ENCODE results near the gene CORO1C. TPM values are rescaled to one million over a fixed set of nuclear protein-coding genes. Genes with fewer than 3 reads are reported as not detected.
"Not testable (repeated sequence)": the region's sequence is repeated elsewhere in the genome, so short reads cannot be mapped to it uniquely, and the experiment has no call there.

Gene CORO1C
- 269 TPM for total RNA-seq (ENCODE audit: insufficient read depth, low replicate concordance)

DNA sequence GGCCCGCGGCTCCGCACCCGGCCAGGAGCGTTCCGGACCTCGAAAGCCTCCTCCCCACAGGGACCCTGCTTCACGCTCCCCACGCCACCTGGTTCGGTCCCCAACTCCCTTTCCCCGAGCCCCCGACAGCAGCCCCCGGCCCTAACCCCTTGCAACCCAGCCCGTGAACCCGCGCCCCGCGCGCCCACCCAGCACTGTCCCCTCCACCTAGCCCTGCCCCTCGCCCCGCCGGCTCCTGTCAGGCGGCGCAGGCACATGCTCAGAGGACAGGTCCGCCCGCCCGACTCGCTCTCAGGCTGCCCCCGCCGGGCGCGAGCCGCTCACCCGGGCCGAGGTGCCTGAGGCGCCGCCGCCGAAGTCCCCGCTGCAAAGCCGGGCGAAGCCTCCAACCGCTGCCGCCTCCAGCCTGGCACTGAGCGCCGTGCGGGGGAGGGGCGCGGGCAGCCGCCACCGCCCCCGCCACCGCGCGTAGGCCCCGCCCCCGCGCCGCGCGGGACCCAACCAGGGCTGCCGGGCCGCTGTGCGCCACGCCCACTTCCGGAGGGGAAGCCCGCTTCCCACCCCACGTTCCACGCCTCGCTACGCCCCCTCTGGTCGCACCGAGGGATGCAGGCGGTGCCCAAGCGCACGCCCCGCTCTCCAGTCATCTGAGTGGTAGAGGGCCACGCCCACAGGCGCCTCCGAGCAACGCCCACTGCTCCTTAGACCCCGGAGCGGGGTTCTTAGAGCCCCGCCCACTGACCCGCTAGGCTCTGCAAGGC lies at the start of gene CORO1C:
TSS of gene CORO1C (minus strand) at position 414 of the 761 bp plus-strand sequence. CDS start 30,200 bp downstream, outside the sequence.
- DNase-seq (ENCODE audit: low spot score), result peak; percentile 98

DNA sequence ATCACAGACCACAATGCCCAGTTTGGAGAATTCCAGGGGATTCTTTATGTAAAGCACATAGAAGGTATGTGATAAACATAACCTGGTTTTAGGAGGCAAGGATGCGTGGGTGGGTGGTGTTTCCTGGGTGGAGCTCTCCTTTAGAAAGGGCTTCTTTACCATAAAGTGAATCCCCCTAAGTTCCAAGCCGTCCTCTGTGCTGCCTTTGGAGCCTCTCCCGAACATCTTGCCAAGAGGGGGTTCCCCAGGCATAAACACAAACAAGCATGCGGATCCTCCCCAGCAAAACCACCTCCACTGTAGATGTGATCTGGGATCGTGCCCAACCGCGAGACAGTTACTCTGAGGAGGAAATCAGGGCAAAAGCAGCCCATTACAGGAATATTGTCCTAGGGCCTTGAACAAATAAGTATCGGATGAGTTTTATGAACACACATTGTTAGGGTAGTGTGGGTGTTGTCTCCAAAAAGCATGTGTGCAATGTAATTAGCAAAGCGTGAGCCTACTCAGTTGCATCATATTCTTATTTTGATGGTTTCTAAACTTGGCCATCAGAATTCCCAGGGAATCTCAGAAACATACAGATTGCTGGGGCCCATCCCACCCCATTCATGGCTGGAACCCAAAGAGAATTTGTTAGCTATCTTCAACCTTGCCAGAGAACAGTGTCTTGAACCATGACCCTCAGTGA lies 48.8 kb upstream of the CORO1C start:
- no peak for DNase-seq (ENCODE audit: low spot score)

GRCh38 chr12:108778053-108778452 lies 46.7 kb upstream of the CORO1C start:
- DNase-seq (ENCODE audit: low spot score), result no peak

- no peak for DNase-seq (ENCODE audit: low spot score)
Observed at GRCh38 chr12:108777156-108777555, 45.8 kb upstream of the CORO1C start.

- DNase-seq (ENCODE audit: low spot score), result peak; percentile 67
Observed at GRCh38 chr12:108773798-108774788, 42.8 kb upstream of the CORO1C start.

- no peak for DNase-seq (ENCODE audit: low spot score)
Observed at GRCh38 chr12:108772891-108773797, 41.8 kb upstream of the CORO1C start.

GRCh38 chr12:108772247-108772646 lies 40.9 kb upstream of the CORO1C start:
- DNase-seq (ENCODE audit: low spot score), result no peak

DNA sequence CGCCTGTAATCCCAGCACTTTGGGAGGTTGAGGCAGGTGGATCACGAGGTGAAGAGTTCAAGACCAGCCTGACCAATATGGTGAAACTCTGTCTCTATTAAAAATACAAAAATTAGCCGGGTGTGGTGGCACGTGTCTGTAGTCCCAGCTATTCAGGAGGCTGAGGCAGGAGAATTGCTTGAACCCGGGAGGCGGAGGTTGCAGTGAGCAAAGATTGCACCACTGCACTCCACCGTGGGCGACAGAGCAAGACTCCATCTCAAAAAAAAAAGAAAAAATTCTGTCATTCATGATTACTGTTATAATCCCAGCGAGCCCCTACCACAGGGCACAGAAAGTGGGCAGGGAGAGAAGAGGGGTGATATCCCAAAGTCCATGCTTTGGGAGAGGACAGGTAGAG lies 40.5 kb upstream of the CORO1C start:
- not testable (repeated sequence) for DNase-seq (ENCODE audit: low spot score)

DNA sequence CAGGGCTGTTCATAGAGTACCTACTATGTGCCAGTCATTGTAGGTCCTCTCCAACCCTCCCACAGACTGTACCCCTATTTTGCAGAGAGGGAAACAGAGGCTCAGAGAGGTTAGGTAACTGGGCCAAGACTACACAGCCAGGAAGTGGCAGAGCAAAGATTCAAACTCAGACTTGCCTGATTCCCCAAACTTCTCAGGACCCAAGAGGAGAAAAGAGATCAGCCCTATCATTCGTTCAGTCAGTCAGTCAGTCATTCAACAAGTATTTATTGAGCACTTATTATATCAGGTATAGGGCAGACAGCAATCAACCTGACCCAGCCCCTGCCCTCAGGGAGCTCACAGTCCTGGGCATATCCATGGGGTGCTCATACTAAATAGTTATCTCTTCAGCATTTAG lies 39.6 kb upstream of the CORO1C start:
- no peak for DNase-seq (ENCODE audit: low spot score)

DNA sequence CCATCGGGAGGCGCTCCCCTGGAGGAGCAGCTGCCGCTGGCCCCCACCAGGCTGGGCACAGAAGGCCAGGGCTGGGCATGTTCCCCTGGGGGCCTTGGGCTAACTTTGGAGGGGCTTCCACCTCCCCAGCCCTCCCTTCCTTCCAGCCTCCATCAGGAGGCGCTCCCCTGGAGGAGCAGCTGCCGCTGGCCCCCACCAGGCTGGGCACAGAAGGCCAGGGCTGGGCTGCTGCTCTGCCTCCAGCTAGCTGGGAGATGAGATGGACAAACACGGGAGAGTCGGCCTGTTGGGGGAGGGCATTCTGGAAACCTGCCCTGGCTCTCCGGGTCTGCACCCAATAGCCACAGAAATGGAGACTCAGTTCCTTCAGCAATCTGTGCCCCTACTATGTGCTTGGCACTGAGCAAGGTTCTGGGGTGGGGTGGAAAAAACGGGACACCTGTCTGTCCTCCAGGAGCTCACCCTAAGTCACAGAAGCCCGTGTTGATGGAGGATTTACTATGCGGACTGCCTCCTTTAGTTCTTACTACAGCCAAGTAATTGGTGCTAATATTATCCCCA lies 39.0 kb upstream of the CORO1C start:
- DNase-seq (ENCODE audit: low spot score), result no peak

- DNase-seq (ENCODE audit: low spot score), result no peak
Observed at GRCh38 chr12:108768591-108769500, 37.5 kb upstream of the CORO1C start.

DNA sequence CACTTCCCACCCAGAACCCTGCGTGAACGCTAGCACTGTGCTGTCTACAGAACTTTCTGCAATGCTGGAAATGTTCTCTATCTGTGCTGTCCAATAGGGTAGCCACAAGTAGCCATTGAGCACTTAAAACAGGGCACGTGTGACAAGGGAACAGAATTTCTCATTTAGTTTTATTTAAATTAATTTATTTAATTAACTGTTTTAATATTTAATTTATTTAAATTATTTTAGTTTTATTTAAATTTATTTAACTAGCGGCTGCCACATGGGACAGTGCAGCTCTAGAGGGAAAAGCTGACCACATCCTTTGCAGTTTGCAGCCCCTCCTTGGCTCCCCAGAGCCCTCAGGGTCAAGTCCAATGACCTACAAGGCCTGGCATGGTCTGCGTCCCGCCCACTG lies 35.0 kb upstream of the CORO1C start:
- no peak for DNase-seq (ENCODE audit: low spot score)

- DNase-seq (ENCODE audit: low spot score), result no peak
Observed at GRCh38 chr12:108765289-108765764, 34.0 kb upstream of the CORO1C start.

- DNase-seq (ENCODE audit: low spot score), result no peak
Observed at GRCh38 chr12:108764540-108765288, 33.4 kb upstream of the CORO1C start.

GRCh38 chr12:108761226-108761625 lies 29.9 kb upstream of the CORO1C start:
- no peak for DNase-seq (ENCODE audit: low spot score)

- no peak for DNase-seq (ENCODE audit: low spot score)
Observed at GRCh38 chr12:108759924-108760323, 28.6 kb upstream of the CORO1C start.

DNA sequence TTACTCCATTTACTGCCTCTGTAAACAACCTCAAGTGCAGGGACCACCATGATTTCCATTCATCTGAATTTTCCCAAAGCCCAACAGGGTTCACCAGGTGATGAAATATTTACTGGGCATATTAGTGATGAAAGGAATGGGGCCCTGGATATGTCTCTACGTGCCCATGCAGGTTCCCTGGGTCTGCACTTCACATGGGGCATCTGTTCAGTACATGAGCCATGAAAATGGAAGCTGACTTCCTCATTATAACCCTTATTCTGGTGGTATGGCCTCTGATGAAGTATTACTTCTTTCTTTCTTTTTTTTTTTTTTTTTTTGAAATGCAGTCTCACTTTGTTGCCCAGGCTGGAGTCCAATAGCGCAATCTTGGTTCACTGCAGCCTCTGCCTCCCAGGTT lies 26.5 kb upstream of the CORO1C start:
- DNase-seq (ENCODE audit: low spot score), result no peak

- no peak for DNase-seq (ENCODE audit: low spot score)
Observed at GRCh38 chr12:108756421-108756820, 25.1 kb upstream of the CORO1C start.

Data from umbilical cord (tissue), 2 donors.